ENCODE results near the gene MYF5.

The MYF5 gene

DNA sequence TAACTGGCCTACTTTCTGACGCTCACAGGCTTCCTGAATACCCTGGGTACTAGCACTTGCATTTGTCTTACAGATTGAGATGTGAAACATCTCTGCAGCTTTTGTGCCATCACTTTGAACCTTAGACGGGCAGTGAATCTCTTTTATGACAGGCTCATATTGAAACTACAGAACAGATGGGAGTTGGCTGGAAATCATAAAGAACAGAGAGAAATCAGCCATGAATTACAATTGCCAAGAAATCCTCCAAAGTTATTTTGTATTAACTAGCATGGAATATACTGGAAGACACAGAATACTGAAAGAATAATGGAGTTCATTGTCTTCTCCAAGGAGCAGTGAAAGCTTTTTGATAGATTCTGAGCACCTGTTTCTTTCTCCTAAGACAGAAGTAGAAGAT lies 32.7 kb downstream of the MYF5 start:
- no peak for DNase-seq (ENCODE audit: low read depth, low spot score)
- no peak overlapping the region for H3K4me3 ChIP-seq (ENCODE audit: low read length)

DNA sequence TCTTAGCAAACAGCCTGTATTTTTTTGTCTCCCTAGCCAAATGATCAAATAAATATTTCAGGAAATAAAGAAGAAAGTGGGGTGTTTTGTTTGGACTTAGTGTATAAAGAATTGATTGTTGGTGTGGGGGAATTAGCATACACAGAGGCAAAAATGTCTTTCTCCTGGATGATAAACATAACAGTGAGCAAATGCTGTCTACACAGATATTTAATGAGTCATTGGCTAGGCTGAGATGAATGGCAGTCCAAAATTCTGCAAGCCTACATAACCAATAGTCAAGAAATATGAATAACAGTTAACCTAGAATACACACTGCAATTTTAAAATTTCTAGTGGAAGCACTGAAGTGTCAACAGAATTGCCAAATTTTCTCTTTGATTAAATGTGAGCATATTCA lies 35.8 kb downstream of the MYF5 start:
- DNase-seq (ENCODE audit: low read depth, low spot score): no peak
- no peak overlapping the region for H3K4me3 ChIP-seq (ENCODE audit: low read length)

DNA sequence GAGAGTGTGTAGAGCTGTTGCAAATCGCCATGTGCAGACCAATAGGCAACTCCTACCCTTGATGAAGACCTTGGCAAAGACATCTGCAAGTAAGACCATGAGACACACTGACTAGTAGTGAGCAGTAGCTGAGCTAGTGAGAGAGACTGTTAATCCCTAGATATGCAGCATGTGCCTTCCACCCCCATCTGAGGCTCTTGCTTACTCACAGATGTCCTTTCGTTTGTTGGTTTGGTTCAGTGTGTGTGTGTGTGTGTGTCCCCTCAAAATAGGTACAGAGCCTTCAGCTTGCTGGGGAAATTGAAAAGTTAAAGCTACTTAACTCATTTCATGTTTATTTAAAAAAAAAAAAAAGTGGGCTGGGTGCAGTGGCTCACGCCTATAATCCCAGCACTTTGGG lies 37.6 kb downstream of the MYF5 start:
- no peak for DNase-seq (ENCODE audit: low read depth, low spot score)

DNA sequence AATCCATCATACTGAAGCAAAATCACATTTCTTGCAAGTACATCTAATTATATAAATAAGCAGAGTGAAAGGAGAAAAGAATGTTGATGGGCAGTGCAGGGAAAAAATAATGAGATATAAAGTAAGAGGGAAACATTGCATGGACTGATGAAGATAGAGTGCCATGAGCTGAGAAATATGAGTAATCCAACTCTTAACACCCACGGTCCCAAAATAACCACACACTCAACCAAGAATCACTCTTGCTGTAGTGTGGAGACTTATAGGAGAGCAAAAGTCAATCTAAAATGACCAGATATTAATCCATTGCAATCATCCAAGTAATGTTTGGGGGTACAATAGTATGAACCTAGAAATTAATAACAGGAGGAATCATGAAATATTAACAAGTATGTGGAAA lies 40.2 kb downstream of the MYF5 start:
- no peak overlapping the region for H3K4me3 ChIP-seq (ENCODE audit: low read length)
- DNase-seq (ENCODE audit: low read depth, low spot score): no peak

More for the DNA sequence above, 37.6 kb downstream of the MYF5 start:
- H3K4me3 ChIP-seq (ENCODE audit: low read length): no peak overlapping the region

DNA sequence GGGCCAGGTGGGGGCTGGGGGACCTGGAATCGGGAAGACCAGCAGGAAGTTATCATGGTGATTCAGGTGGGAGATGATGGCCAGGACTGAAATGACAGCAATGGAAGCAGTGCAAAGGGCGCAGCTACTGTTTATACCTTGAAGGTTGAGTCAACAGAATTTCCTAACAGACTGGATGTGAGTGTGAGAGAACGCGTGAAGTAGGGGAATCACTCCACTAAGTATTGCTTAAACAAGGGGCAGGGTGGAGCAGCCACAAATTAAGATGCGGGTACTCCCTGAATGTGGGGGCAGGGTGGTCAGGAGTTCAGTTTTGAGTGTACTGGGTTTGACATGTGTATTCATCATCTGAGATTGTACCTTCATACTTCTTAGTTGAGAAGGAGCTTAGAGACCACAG lies 45.1 kb downstream of the MYF5 start:
- no peak overlapping the region for H3K4me3 ChIP-seq (ENCODE audit: low read length)
- DNase-seq (ENCODE audit: low read depth, low spot score): no peak

DNA sequence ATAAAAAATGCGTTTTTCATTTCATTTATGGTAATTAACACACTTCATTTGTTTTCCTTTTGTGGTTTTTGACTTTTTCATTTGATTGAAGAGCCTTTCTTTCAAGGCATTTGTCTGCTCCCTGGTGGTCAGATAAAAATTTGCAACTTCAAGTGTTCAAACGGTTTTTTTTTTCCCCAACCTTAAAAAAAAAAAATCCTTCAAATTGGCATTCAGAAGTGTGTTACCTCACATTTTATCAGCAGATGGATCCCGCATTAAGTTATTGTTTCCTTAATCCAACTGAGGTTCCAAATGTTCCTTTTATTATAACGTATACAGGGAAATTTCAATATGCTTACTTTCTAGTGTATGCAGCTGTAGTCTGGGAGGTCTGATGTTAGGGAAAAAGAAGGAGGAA lies 47.2 kb downstream of the MYF5 start:
- DNase-seq (ENCODE audit: low read depth, low spot score): peak; percentile 46

DNA sequence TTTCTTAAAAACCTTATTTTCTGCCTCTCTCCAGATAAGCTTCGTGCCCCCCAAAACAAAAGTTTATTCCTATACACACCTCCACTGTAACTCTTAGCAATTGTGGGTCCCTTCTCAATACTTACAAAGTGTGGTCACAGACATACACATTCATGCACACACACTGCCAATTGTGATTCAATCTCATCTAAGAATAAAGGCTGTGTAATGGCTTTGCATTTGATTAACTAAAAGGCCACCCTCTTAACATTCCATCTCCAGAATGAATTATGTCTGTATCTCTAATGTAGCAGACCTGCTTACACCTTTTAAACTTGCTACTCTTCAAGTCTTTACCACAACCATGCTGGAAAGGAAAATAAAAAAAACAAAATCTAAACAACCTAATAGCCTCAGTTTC lies 49.5 kb downstream of the MYF5 start:
- no peak overlapping the region for H3K4me3 ChIP-seq (ENCODE audit: low read length)
- no peak for DNase-seq (ENCODE audit: low read depth, low spot score)

More for the DNA sequence above, 47.2 kb downstream of the MYF5 start:
- H3K4me3 ChIP-seq (ENCODE audit: low read length): no peak overlapping the region

DNA sequence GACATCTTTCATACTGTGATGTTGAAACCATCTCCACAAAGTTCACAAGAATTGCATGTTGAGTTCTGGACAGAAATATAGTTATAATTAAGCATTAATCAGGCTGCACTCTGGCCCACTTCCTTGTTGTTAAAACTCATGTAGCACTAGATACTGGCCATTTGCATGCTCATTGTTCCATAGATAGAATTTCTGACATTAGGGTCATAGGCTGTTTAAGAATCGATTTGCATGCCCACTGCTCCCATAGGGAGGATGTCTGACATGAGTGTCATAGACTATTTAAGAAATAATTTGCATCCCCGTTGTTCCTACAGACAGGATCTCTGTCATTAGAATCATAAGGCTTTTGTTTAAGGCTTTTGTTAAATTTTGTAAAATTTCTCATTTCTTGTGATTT lies 50.2 kb downstream of the MYF5 start:
- no peak overlapping the region for H3K4me3 ChIP-seq (ENCODE audit: low read length)
- no peak for DNase-seq (ENCODE audit: low read depth, low spot score)
